Left lung (tissue), 10 donors: ENCODE data around the gene ZNF462. TPM values are rescaled to one million over a fixed set of nuclear protein-coding genes. Genes with fewer than 3 reads are reported as not detected.

ENCODE experiments used
- ATAC-seq: fragments of 200-7000 bp; cut with Tn5 transposase; one replicate; pipeline ENCODE4 v1.9.1; 2020; ENCODE audit warnings: moderate library complexity
- DNase-seq, 4 donors: peaks; one replicate each; pipeline ENCODE4 v3.0.0-alpha.2; 2013 to 2020
- H3K27ac ChIP-seq, 2 donors: fragments of 200-600 bp; sonication (generic) in 1 of 2; one replicate each; pipeline versions ENCODE4 v1.5.0 to v1.8.0; 2020 to 2021
- H3K27me3 ChIP-seq, 2 donors: fragments of 200-600 bp; sonication (generic) in 1 of 2; one replicate each; pipeline versions ENCODE4 v1.5.0 to v1.8.0; 2020 to 2021
- H3K36me3 ChIP-seq, 2 donors: fragments of 200-600 bp; sonication (generic) in 1 of 2; one replicate each; pipeline versions ENCODE4 v1.5.0 to v1.8.0; 2020 to 2021
- H3K4me1 ChIP-seq, 2 donors: fragments of 200-600 bp; one replicate each; pipeline ENCODE4 v1.8.0; 2021
- H3K4me3 ChIP-seq, 2 donors: fragments of 200-600 bp; sonication (generic) in 1 of 2; one replicate each; pipeline versions ENCODE4 v1.5.0 to v1.8.0; 2020 to 2021; ENCODE audit warnings: mild to moderate bottlenecking in 1 of 2
- H3K9me3 ChIP-seq, 2 donors: fragments of 200-600 bp; sonication (generic) in 1 of 2; one replicate each; pipeline versions ENCODE4 v1.5.0 to v1.8.0; 2020 to 2021
- intact Hi-C, 2 donors: fragments of 100-400 bp; cut with DNase I; formaldehyde crosslinking; loops; one replicate each; pipeline versions ENCODE4 v1.11.2 to v1.14.2; 2022
- polyA plus RNA-seq, 6 donors: library from polyadenylated mRNA; unstranded; fragments of 120-200 nt; gene quantifications; one replicate each; pipeline ENCODE4 v1.2.1, GENCODE V29; 2013; ENCODE audit not compliant: insufficient read length in 6 of 6
- total RNA-seq, 2 donors: library from RNA; stranded (reverse); fragmentation: NEBNext Ultra II Directional; extraction: Animal tissue kit (Norgen Biotek cat#: 25700); gene quantifications; one replicate each; pipeline ENCODE4 v1.2.1, GENCODE V29; 2021
- TF ChIP-seq, protein P1 (sequence below), 2 donors: fragments of 200-600 bp; sonication (generic) in 1 of 2; IDR thresholded peaks; one replicate each; pipeline versions ENCODE4 v1.5.0 to v1.8.0; 2021; ENCODE audit warnings: antibody characterized with exemption in 2 of 2
- donor health status: DM: no; HTN: yes; CAD: no.
- donor health status: DM: no; HTN: no; CAD: no.

Gene ZNF462
- total and polyA plus RNA-seq, 8 donors: 26.9 to 41.4 (median 30.8) TPM

GRCh38 chr9:106916466-106917235, 53.7 kb downstream of the ZNF462 start:
- peaks cover 15 to 18% of the 10 kb centered on the region in 2 donors for H3K4me1 ChIP-seq
- TF ChIP-seq, protein P1, sequence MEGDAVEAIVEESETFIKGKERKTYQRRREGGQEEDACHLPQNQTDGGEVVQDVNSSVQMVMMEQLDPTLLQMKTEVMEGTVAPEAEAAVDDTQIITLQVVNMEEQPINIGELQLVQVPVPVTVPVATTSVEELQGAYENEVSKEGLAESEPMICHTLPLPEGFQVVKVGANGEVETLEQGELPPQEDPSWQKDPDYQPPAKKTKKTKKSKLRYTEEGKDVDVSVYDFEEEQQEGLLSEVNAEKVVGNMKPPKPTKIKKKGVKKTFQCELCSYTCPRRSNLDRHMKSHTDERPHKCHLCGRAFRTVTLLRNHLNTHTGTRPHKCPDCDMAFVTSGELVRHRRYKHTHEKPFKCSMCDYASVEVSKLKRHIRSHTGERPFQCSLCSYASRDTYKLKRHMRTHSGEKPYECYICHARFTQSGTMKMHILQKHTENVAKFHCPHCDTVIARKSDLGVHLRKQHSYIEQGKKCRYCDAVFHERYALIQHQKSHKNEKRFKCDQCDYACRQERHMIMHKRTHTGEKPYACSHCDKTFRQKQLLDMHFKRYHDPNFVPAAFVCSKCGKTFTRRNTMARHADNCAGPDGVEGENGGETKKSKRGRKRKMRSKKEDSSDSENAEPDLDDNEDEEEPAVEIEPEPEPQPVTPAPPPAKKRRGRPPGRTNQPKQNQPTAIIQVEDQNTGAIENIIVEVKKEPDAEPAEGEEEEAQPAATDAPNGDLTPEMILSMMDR (IDR thresholded peaks at IDR 0.05): no peak
- ATAC-seq: peak; percentile 63
- no peak overlapping the region for H3K4me3 ChIP-seq
- intact Hi-C loops: no loop called here
- H3K27ac ChIP-seq: peak overlapping the region; percentile 53 to 60
- DNase-seq: peak in 1 of 4 donors; percentile 22
- H3K36me3 ChIP-seq: no peaks in the 10 kb centered on the region
- H3K27me3 ChIP-seq: no peaks in the 10 kb centered on the region
- H3K9me3 ChIP-seq: no peaks in the 10 kb centered on the region

DNA sequence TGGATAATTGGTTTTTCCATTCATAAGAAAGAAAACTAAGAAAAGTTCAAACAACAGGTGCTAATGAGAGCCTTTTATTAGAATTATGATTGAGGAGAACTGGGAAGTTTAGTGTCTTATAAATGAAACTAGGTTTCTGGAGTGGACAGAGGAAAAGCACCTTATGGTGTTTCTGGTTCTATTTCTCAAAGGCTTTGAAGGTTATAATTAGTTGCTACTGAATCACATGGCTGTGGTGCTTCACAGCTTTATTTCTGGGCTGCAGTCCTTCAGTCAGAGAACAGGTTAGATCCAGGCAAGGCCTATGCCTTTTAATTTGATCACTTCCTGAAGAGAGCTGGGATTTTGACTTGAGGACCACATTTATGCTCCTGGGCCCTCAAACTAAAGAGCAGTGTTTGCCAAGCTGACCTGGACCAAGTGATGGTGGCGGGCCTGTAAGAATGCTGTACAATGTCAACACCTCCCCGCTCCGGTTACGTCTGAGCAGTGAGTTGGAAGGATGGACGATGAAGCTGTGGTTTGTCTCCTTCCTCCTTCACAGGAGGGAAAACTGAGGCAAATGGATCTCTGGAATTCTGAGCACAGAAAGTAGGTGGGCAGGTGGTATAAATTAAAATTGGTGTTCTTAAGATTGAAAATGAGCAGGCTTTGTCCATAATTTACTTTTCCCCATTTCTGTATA, 56.0 kb downstream of the ZNF462 start:
- Histone ChIP-seq H3K9me3 (no peaks in the 10 kb centered on the region), H3K4me3 (no peak overlapping the region), H3K27ac (no peak overlapping the region), H3K36me3 (peaks cover 0 to 5% of the 10 kb centered on the region in 2 donors), H3K4me1 (peaks cover 15 to 18% of the 10 kb centered on the region in 2 donors), H3K27me3 (no peaks in the 10 kb centered on the region)
- DNase-seq: no peak
- intact Hi-C loops: no loop called here
- no peak for ATAC-seq
- TF ChIP-seq, protein P1 (IDR thresholded peaks at IDR 0.05): no peak

- ATAC-seq (no peak), DNase-seq (no peak)
- no peaks in the 10 kb centered on the region for H3K9me3 ChIP-seq
- peaks cover 15 to 18% of the 10 kb centered on the region in 2 donors for H3K4me1 ChIP-seq
- TF ChIP-seq, protein P1 (IDR thresholded peaks at IDR 0.05): no peak
- peak overlapping the region in 1 of 2 donors; percentile 65 for H3K27ac ChIP-seq
- no peaks in the 10 kb centered on the region for H3K27me3 ChIP-seq
- no peak overlapping the region for H3K4me3 ChIP-seq
- peaks cover 0 to 17% of the 10 kb centered on the region in 2 donors for H3K36me3 ChIP-seq
- intact Hi-C loops: no loop called here
These were observed 57.1 kb downstream of the ZNF462 start for GRCh38 chr9:106920091-106920490.

GRCh38 chr9:106920701-106921283, 57.8 kb downstream of the ZNF462 start:
- TF ChIP-seq, protein P1 (IDR thresholded peaks at IDR 0.05): no peak
- Histone ChIP-seq H3K4me1 (peaks cover 15 to 18% of the 10 kb centered on the region in 2 donors), H3K9me3 (no peaks in the 10 kb centered on the region), H3K27ac (peak overlapping the region; percentile 65 to 88), H3K4me3 (no peak overlapping the region), H3K27me3 (no peaks in the 10 kb centered on the region), H3K36me3 (peaks cover 0 to 21% of the 10 kb centered on the region in 2 donors)
- ATAC-seq: peak; percentile 25
- intact Hi-C loops: no loop called here
- DNase-seq: peak in 2 of 4 donors; percentile 11 to 18
